NT2/D1 (cell line): ENCODE measurements around the gene FAR2.

Source experiments
- YY1 ChIP-seq: IDR thresholded peaks from 2 replicates; pipeline ENCODE4 v1.6.1; 2011; ENCODE audit not compliant: insufficient read length, insufficient read depth
- ZNF274 ChIP-seq: IDR thresholded peaks from 2 replicates; pipeline ENCODE4 v1.6.1; 2011; ENCODE audit warnings: mild to moderate bottlenecking, low read depth, low read length

DNA sequence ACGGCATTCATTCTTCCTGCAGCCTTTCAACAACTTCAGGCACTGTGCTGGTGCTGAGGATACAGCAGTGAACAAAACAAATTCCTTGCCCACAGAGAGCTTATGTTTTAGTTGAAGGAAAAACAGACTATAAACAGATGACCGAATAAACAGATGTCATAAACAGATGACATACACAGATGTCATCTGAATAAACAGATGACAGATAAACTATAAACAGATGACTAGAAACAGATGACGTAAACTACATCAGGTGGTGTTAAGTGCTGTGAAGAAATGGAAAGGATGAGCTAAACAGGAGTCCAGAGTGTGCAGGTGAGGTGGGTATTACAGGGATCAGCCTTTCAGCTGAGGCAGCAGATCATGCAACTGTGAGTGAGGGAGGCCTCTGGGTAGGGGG, 80.9 kb downstream of the FAR2 start:
- TF ChIP-seq YY1 (no peak), ZNF274 (no peak)
